HG03139 (cell line): ENCODE data around the gene SEPTIN5.

Experiments used
- ATAC-seq: cut with Tn5 transposase; IDR thresholded peaks from one replicate; pipeline ENCODE4 v1.9.1; 2021; ENCODE audit not compliant: unreplicated experiment

Gene SEPTIN5

DNA sequence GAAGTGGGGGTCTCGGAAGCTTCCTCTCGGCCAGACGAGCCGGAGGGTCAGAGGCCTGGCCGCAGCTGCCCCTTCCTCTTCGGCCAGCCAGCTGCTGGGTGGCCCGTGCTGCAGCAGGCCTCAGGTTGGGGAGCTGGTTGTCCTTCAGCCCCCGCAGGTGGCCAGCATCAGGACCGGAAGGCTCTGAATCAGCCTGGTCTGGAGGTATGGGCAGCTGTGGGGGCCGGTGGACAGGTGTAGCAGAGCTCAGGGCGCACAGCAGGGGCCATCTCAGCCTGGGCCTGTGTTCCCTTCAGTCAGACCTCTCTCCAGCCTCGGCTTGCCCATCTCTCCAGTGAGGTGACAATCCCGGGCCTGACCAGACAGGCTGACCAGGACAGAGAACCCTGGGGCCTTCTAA lies 32.4 kb downstream of the SEPTIN5 start:
- ATAC-seq = no peak

DNA sequence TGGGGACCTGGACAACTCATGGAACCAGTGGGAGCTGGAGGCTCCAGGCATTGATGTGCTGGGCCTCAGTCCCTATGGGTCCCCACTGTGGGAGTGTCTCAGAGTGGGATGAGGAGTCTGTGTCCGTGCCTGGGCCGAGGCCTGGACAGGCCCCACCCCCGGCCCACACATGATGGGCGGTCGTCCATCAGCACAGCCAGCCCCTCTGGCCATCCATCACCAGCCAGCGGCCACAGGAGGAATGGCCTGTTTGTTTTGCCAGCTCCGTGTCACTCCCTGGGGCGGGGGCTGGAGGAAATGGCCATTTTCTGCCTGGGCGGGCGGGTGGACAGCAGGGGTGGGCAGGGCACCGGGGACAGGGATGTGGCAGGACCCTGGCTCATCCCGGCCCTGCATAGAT lies 33.2 kb downstream of the SEPTIN5 start:
- no peak for ATAC-seq

DNA sequence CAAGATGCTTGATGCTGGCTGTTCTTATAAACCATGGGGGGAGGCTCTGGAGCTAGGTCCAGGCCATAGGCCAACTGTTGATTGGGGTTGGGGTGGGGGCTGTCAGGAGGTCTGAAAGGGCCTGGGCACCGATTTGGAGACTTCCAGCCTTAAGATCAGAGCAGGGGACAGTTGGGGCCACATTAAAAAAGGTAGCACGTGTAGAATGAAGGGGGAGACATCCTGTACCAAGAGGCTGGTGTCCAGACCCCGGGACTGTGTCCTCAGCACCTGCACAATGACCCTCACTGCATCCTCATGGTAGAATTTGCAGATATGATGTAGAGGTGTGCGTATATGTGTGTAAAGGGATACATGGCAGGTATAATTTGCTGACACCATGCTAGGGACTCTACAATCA lies 33.8 kb downstream of the SEPTIN5 start:
- ATAC-seq = no peak

DNA sequence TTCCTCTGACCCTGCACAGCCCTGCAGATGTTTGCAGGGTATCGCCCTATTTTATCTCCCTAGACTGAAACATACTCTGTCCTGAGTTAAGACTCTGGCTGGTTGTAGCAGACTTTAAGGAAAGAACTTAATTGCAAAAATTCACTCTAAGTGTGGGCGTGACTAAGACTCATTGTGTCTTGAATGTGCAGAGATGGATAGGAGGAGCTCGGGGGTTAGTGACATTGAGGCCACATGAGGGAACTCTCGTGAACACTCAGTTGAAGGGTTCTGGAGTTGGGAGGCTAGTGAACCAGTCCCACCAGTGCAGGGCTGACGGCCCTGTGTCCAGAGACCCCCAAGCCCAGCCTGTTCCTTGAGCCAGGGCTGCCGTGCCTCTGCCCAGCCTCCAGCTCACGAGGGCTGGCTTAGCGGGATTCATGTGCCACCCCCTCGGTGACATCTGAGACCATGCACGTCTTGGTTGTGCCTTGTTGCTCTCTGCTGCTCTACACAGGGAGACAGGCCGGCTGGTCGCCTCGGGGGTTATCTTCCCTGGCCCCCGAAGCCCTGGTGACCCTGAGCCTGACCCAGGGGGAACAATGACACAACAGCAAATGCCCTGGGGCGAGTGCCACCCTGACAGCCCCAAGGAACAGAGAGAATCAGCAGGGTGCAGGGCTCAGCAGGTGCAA lies 34.8 kb downstream of the SEPTIN5 start:
- ATAC-seq = no peak

DNA sequence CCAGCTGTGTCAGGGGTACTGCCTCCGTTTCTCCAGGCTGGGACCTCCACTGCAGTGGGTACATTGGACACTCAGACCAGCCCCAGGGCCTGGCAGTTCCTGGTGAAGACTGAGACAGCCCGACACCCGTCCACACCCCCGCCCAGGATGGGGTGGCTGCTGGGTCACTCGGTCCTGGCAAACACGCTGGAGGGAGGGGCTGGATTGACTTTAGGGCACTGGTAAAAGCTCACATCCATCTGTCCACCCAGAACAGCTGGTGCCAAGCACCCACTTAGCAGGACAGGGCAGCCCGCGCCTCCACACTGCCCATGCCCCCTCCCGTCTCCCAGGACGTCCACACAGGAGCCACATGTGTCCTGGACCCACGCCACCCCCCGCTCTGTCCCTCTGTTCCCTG lies 35.6 kb downstream of the SEPTIN5 start:
- no peak for ATAC-seq

DNA sequence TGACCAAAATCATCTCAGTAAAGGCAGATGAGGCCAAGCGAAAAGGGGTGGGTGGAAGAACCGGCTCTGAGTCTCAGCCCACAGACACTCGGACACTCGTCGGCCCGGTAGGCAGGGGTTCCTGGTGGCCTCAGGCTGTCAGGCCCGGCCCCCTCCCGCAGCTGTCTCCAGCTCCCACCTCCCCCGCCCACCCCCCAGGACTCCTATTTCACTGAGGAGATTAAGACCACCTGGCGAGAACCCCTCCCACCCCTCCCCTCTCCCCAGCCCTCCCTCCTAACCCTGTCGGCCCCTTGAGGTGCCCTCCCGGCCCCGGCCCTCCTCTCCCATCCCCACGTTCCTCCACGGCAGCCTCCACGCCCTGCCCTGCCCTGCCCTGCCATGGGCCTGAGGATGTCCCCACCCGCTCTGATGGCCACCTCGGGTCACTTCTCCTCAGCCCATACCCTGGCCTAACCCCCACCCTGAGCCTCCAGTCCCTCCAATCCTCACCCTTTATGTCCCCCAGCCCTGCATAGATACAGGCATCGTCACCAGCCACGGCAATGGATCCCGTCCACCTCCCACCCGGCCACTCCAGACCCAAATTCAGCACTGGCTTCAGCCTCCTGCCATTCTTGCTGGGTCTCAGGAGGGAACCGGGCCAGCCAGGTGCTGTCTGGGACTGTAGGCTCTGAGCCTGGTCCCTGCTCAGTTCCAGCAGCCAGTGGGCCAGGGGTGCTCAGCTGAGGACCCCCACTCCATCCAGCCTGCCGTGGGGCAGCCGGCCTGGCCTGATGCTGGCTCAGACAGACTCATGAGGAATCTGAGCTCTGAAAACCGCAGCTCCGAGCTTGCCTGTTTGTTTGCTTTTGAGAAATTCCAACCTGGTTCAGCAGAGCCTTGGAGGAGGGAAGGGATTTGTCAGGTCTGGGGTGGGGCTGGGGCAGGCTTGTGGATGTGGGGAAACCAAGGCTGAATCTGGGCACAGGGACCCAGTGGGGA lies 36.5 kb downstream of the SEPTIN5 start:
- no peak for ATAC-seq

DNA sequence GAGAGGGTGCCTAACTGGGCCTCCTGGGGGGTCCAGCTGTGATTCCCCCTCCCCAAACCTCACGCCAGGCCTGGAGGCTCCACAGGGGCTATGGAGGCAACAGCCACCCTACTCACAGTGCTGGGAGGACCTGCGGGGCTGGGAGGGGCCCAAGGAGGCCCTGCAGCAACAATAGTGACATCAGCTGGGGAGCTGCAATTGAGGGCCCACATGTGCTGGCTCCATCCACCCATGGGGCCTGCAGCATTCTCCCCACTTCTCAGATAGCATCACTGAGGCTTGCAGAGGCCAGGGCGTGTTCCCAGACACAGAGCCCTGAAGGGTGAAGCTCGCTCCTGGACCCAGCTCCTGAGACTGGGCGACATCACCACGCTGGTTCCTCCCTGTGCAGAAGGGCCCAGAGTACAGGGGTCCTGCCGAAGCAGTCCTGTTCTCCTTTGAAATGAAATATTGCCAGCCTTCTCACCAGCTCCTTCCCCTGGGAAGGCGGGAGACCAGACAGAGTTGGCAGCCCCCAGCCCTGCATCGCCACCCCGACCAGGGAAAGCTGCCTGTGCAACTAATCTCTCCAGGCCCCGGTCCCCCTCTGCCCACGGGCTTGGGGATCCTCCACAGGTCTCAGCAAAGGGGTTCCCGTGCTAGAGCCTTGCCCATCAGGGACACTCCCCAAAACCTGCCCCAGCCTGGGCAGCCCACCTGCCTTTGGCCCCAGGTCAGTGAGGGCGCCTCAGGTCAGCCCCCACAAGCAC lies 37.4 kb downstream of the SEPTIN5 start:
- ATAC-seq = no peak

DNA sequence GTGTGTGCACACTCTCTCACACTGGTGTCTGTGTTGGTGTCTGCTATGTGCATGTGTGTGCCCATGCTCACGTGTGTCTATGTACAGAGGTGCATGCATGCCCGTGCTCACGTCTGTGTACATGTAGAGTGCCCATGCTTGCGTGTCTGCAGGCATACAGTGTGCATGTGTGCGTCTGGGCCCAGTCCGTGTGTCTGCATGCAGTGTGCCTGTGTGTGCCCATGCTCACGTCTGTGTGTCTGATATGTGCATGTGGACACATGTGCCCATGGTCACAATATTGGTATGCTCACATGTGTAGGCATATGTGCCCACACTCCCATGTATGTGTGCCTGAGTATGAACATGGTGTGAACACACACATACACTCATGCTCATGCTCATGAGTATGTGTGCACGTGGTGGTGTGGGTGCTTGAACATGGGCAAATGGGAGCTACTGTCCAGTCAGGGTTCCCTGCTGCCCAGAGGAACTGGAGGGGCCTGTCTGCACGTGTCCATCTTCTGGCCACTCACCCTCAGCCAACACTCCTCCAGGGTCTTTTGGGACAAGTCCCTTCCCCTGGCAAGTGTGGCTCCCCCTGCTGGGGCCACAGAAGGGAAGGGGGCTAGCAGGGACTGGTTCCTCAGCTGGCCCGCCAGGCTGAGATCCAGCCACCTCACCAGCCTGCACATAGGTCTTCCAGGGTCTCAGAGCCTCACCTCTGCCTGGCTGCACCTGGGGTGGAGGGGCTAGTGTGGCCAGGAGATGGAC lies 39.0 kb downstream of the SEPTIN5 start:
- ATAC-seq = no peak

DNA sequence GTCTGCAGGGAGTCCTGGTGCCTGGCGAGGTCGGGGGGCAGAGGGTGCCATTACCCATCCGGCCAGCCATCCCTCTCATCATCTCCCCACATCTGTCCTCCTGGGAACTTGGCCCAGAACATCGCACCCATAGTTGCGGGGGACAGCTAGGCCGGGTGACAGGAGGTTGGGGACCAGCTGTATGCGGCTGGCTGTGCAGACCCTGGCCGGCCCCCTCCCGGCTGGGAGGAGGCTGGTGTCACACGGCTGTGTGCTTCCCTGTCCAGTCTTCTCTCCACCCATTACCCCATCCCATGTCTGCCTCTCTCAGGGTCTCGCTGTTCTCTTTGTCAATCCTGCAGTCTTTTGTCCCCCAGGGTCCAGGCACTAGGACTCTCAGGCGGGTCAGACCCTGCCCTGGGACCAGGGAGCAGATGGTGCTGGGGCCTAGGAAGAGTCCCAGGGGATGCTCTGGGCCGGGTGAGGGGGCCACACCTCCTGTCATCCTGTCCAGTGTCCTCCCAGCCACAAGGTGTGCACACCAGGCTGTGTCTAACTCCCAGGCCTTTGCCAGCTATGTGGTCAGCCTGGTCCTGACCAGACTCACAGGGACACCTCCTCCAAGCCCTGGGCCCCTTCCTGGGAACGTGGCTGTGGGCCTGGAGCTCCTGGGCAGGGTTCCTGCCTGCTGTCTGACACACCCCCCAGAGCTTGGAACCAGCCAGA lies 39.8 kb downstream of the SEPTIN5 start:
- no peak for ATAC-seq

DNA sequence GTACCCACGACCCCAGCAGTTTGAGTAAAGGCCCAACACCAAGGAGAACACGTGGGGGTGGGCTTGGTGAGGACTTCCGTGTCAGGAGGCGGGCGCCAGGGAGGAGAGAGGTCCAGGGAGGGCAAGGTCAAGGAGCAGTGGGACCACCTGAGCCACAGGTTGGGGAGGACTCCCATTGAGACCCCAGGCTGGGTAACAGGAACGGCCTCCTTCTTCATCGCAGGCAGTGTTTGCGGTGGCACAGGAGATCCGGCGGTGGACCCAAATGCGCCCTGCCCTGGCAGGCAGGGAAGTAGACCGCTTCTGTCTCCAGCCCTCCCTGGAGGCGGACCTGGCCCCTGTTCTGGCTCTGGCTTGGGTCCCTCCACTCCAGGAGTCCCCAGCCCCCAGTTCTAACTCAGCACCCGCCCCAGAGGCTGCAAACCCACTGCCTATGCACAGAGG lies 40.4 kb downstream of the SEPTIN5 start:
- no peak for ATAC-seq

DNA sequence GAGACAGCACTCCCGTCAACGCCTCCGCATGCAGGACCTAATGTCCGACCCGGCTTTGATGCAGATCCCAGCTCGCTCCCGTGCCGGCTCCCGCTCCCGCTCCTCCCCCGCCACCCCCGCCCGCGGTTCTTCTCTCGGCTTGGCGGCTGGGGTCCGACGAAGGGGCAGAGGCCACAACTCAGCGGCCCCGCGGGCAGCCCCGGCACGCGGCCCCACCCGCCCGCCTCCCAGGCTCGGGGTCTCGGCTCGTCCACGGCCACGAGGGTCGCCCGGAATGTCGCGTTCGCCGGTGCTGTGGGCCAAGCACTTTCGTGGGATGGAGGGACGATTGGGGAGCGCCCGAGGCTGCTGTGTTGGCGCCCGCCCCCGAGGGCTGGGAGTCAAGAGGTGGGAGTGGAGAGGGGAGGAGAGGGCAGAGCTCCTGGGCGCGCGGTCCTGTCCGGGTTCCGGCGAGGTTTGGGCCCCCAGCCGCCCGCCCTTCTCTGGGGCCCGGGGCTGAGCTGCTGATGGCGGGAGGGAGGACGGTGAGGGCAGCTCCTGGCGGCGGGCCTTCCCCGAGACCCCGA lies 40.9 kb downstream of the SEPTIN5 start:
- ATAC-seq = no peak

DNA sequence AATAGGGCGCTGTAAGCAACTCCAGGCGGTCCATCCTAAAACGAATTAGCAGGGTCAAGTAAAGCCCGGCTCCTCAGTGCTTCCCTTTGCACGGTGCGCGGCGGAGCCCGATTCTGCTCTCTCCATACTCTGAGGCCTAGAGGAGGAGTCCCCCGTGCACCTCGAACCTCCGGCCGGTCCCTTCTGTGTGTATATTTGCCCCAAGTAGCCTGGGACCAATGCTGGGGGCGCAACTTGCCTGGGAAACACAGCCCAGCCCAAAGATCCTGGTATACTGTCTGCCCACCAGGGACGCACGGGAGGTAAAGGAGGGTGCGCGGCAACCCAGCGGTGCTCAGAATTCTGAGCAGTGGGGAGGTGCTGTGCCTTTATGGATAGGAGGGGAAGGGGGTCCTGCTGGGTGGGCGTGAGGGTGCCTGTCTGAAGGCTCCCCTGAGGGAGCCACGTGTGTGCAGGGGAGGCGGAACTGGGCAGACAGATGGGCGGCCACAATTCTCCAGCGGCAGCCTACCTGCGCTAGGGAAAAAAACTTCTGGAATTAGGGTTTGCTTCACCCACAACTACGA lies 41.5 kb downstream of the SEPTIN5 start:
- ATAC-seq = no peak

DNA sequence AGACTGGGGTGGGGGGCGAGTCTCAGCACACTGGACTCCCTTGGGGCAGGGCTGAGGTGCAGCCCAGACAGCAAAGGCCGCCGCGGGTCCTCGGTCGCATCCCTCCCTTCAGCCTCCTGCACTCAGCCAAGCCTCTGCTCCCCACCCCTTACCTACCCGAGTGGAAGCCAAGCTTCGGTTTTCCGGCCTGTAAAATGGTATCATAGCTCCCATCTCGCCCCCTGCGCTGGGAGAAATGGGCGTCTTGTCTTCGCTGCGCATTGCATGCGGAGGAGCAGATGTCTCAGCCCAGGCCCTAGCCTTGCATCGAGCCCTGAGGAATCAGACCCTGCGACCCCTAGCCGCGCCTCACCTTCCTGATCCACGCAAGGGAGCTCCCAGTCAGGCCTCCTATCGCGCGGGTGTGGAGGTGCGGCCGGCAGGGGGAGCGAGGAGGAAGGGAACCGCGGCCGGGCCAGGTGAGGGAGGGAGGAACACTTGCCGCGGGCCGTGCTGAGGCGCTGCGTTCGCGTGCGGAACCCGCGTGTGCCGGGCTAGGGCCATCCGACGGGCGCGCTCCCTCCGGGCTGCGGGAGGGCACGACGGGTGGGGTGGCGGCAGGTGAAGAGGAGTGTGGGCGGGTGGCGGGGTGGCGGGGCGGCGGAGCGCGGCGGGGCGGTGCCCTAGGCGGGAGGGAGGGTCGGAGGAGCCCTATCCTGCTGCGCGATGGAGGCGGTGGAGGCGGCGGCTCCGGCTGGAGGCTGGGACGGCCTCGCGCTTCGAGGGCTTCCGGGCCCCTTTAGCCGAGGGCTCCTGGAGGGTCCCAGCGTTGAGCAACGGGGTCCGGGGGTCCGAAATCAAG lies 42.2 kb downstream of the SEPTIN5 start:
- no peak for ATAC-seq

DNA sequence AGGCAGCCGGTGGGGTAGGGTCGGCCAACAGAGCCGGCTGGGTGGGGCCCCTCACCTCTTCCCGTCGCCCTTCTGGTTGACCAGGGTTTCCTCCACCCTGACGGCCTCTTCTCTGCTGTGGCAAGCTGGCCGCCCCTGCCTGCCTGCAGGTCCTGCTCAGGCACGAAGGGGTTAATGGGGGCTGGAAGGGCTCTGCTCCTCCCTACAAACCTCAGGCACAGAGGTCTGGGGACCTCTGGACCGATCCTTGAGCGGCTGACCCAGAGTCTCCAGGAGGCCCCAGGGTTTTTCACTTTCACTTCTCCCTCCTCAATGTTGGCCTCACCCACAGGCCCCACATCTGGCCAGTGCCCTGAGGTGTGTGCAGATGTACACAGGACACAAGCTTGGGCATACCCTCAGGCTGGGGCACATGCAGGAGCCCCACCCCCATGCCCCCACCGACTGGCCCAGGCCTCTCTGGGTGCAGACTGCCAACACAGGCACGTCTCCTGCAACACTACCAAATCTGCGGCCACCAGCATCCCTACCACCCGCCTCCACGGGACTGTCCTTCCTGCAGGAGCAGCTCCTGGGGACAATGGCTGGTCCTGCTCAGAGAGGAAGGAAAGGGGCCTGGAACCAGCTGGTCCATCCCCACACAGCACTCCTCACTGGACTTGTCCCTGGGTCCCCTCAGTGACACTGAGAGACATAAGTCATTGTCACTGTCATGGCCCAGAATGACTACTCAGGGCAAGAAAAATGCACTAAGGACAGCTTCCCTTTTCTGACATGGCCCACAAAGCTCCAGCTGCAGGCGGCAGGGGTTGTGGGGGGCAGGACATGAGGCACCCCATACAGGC lies 43.1 kb downstream of the SEPTIN5 start:
- no peak for ATAC-seq

DNA sequence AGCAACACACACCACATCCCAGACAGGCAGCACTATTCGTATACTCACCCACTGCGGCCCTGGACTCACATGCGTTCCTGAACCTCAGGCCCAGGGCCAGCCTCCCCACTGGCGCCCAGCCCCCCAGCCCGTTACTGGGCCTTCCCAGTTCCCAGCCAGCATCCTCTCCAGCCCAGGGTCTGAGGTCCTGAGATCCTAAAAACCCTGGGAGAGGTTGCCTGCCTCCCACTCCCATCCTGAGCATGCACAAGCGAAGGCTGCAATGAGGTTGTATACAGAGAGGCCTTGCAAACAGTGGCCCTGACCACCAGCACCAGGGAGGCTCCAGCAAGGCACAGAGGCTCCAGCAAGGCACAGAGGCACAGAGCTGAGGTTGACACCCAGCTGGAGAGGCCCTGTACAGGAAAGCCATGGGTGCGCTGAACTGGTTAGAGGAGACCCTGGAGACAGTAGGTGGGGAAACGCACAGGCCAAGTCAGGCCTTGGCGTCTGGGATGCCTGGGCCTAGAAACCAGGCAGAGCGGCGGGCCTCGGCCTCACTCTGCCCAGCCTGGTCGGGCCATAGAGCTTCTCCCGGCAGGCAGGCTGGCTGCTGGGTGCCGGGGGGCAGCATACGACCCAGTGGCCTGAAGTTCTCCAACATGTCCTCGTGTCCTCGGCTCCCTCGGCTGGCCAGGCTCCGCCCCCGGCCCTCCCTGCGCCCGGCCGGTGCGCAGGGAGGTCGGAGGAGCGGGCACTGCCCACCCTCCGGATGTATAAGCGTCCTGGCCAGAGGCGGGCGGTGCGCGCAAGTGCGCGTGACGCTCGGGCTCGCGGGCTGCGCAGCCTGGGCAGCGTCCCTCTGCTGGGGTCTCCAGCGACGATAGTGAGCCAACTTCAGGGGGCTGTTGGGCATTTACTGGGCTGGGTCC lies 43.9 kb downstream of the SEPTIN5 start:
- no peak for ATAC-seq

DNA sequence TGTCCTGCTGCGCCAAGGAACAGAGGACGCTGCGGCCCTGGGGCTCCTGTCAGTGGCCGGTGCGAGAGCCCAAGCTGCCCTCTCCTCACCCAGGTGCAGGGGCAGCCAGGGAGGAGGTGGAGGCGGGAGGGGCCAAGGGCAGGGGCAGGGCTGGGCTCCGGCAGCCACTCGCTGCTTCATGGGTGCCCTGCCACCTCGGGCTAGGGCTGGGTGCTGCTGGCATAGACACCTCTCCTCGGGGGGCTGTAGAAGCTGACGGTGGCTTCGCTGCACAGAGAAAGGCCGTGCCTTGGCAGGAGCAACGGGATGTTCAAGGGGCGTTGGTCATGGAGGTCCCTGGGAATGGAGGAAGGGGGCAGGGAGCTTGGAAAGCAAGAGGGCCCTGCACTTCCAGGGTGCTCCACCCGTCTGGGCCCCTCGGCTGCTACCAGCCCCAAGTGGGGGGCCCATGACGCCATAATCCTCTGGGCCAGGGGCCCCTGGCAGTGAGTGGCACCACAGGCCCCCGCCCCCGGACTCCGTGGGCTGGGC lies 44.7 kb downstream of the SEPTIN5 start:
- ATAC-seq = no peak
